Mesothelial cell of epicardium (in vitro differentiated cells): Measurements from ENCODE around the gene COPG2. TPM values are rescaled to one million over a fixed set of nuclear protein-coding genes. Genes with fewer than 3 reads are reported as not detected.
A peak's percentile ranks its signal among the peaks of the same experiment; 100 is the strongest.

Experiments
- DNase-seq, 2 experiments: peaks; one replicate each; pipeline ENCODE4 v3.0.0; 2021; ENCODE audit warnings: low spot score in 2 of 2; ENCODE audit not compliant: unreplicated experiment in 2 of 2
- H3K27ac Mint-ChIP-seq: 2 replicates; pipeline ENCODE4 v1.8.0; 2021; ENCODE audit warnings: mixed read lengths
- H3K27me3 Mint-ChIP-seq: 2 replicates; pipeline ENCODE4 v1.8.0; 2021; ENCODE audit warnings: low read depth, mixed read lengths
- H3K36me3 Mint-ChIP-seq: 2 replicates; pipeline ENCODE4 v1.8.0; 2021; ENCODE audit warnings: mixed read lengths
- H3K4me1 Mint-ChIP-seq: 2 replicates; pipeline ENCODE4 v1.8.0; 2021; ENCODE audit warnings: mixed read lengths
- H3K4me3 Mint-ChIP-seq: 2 replicates; pipeline ENCODE4 v1.8.0; 2021; ENCODE audit warnings: mild to moderate bottlenecking, moderate library complexity, mixed read lengths
- H3K9me3 Mint-ChIP-seq: 2 replicates; pipeline ENCODE4 v1.8.0; 2021; ENCODE audit warnings: mixed read lengths
- CTCF ChIP-seq: fragments of 200-600 bp; sonication (generic); IDR thresholded peaks from one replicate; pipeline ENCODE4 v1.5.0; 2021; ENCODE audit warnings: antibody characterized with exemption; ENCODE audit not compliant: unreplicated experiment
- total RNA-seq: library from RNA; stranded (reverse); gene quantifications from 3 replicates; pipeline ENCODE4 v1.2.1, GENCODE V29; 2021

COPG2 gene
- total RNA-seq, 1 donor from 2014 or later, result 54.1 TPM

- H3K27ac Mint-ChIP-seq, result peak overlapping the region; percentile 88
- no peak for TF ChIP-seq CTCF
- H3K4me1 Mint-ChIP-seq, result peaks cover 48% of the 10 kb centered on the region
- H3K27me3 Mint-ChIP-seq, result no peaks in the 10 kb centered on the region
- H3K9me3 Mint-ChIP-seq, result no peaks in the 10 kb centered on the region
- DNase-seq, result no peak
- H3K36me3 Mint-ChIP-seq, result peaks cover 23% of the 10 kb centered on the region
- H3K4me3 Mint-ChIP-seq, result peak overlapping the region; percentile 82
Observed at GRCh38 chr7:130494431-130494858, 174.1 kb downstream of the COPG2 start.

- no peaks in the 10 kb centered on the region for H3K9me3 Mint-ChIP-seq
Observed at GRCh38 chr7:130493275-130493873, 175.2 kb downstream of the COPG2 start.

GRCh38 chr7:130492523-130493274 is 175.8 kb downstream of the COPG2 start:
- H3K27ac Mint-ChIP-seq, result peak overlapping the region; percentile 88
- DNase-seq, result no peak
- no peak for TF ChIP-seq CTCF
- peak overlapping the region; percentile 82 for H3K4me3 Mint-ChIP-seq
- H3K36me3 Mint-ChIP-seq, result peaks cover 8% of the 10 kb centered on the region
- H3K27me3 Mint-ChIP-seq, result no peaks in the 10 kb centered on the region
- no peaks in the 10 kb centered on the region for H3K9me3 Mint-ChIP-seq
- peaks cover 65% of the 10 kb centered on the region for H3K4me1 Mint-ChIP-seq

More at GRCh38 chr7:130493275-130493873, 175.2 kb downstream of the COPG2 start:
- H3K36me3 Mint-ChIP-seq, result peaks cover 15% of the 10 kb centered on the region
- H3K27me3 Mint-ChIP-seq, result no peaks in the 10 kb centered on the region
- no peak for DNase-seq
- peak overlapping the region; percentile 82 for H3K4me3 Mint-ChIP-seq
- no peak for TF ChIP-seq CTCF
- H3K4me1 Mint-ChIP-seq, result peaks cover 59% of the 10 kb centered on the region
- peak overlapping the region; percentile 88 for H3K27ac Mint-ChIP-seq

- Mint-ChIP-seq H3K36me3 (peaks cover 4% of the 10 kb centered on the region), H3K27ac (peak within 1 kb of the TSS; percentile 97), H3K27me3 (no peaks in the 10 kb centered on the region), H3K4me1 (peaks cover 70% of the 10 kb centered on the region), H3K4me3 (peak within 1 kb of the TSS; percentile 82), H3K9me3 (no peaks in the 10 kb centered on the region)
- no peak for TF ChIP-seq CTCF
- DNase-seq, result peak in 1 of 2 experiments; percentile 44
Observed at GRCh38 chr7:130491841-130492522, 176.6 kb downstream of the COPG2 start, which contains the start of gene MEST. Gene MEST, plus strand, starts transcription at chr7:130492085. Its CDS starts 229 bp downstream, at chr7:130492314.

- H3K27ac Mint-ChIP-seq, result peak overlapping the region; percentile 97
Observed at GRCh38 chr7:130490888-130491804, 177.4 kb downstream of the COPG2 start.

More at GRCh38 chr7:130490888-130491804, 177.4 kb downstream of the COPG2 start:
- peak in 1 of 2 experiments; percentile 73 for DNase-seq
- no peaks in the 10 kb centered on the region for H3K36me3 Mint-ChIP-seq
- no peaks in the 10 kb centered on the region for H3K27me3 Mint-ChIP-seq
- H3K9me3 Mint-ChIP-seq, result no peaks in the 10 kb centered on the region
- peaks cover 72% of the 10 kb centered on the region for H3K4me1 Mint-ChIP-seq
- peak; percentile 83 for TF ChIP-seq CTCF
- H3K4me3 Mint-ChIP-seq, result peak overlapping the region; percentile 77
